Peyer's patch (tissue), 4 donors: ENCODE results near the gene TNFRSF19. TPM values are rescaled to one million over a fixed set of nuclear protein-coding genes. Genes with fewer than 3 reads are reported as not detected.

Experiments used
- DNase-seq, 3 donors: peaks; one replicate each; pipeline ENCODE4 v3.0.0-alpha.2; 2017 to 2019
- H3K27ac ChIP-seq, 4 donors: fragments of 200-600 bp; sonication (generic); one replicate each; pipeline ENCODE4 v1.5.1; 2016 to 2019
- H3K27me3 ChIP-seq, 2 donors: fragments of 200-600 bp; sonication (generic); one replicate each; pipeline ENCODE4 v1.5.1; 2019
- H3K36me3 ChIP-seq, 3 donors: fragments of 200-600 bp; sonication (generic); one replicate each; pipeline ENCODE4 v1.5.1; 2016 to 2019
- H3K4me1 ChIP-seq, 4 donors: fragments of 200-600 bp; sonication (generic); one replicate each; pipeline ENCODE4 v1.5.1; 2016 to 2019
- H3K4me3 ChIP-seq, 4 donors: fragments of 200-600 bp; sonication (generic); 1 replicate in 3 of 4; 2 replicates in 1 of 4; pipeline ENCODE4 v1.5.1; 2016 to 2019; ENCODE audit warnings: mild to moderate bottlenecking in 1 of 4
- H3K9me3 ChIP-seq, 4 donors: fragments of 200-600 bp; sonication (generic); one replicate each; pipeline ENCODE4 v1.5.1; 2016 to 2019; ENCODE audit warnings: mild to moderate bottlenecking in 1 of 4
- CTCF ChIP-seq, 6 experiments: fragments of 450-650 bp in 4 of 6; fragments of 200-600 bp in 2 of 6; sonication (generic) in 1 of 6; IDR thresholded peaks; one replicate each; pipeline ENCODE4 v1.5.1; 2017 to 2019; ENCODE audit warnings: antibody characterized with exemption in 6 of 6, mild to moderate bottlenecking in 3 of 6, moderate library complexity in 1 of 6
- POLR2A ChIP-seq, 2 donors: fragments of 450-650 bp; IDR thresholded peaks; one replicate each; pipeline ENCODE4 v1.5.1; 2017; ENCODE audit warnings: antibody characterized with exemption in 2 of 2, mild to moderate bottlenecking in 2 of 2, moderate library complexity in 2 of 2
- total RNA-seq, 4 donors: library from RNA; depleted of rRNA; stranded (reverse); fragments of >200 nt; gene quantifications; one replicate each; pipeline ENCODE4 v1.1.0, GENCODE V29; 2016

TNFRSF19 gene
- total RNA-seq, 4 donors from 2014 or later: 0.94 to 1.7 (median 1.2) TPM; not detected in 1

- Histone ChIP-seq H3K27ac (no peak overlapping the region), H3K9me3 (no peaks in the 10 kb centered on the region), H3K4me3 (no peak overlapping the region), H3K36me3 (no peaks in the 10 kb centered on the region), H3K27me3 (no peaks in the 10 kb centered on the region), H3K4me1 (no peaks in the 10 kb centered on the region)
- no peak for DNase-seq
- TF ChIP-seq POLR2A (IDR thresholded peaks at IDR 0.05) (no peak), CTCF (IDR thresholded peaks at IDR 0.05) (no peak)
These were observed 62.5 kb downstream of the TNFRSF19 start for GRCh38 chr13:23632741-23633140.

DNA sequence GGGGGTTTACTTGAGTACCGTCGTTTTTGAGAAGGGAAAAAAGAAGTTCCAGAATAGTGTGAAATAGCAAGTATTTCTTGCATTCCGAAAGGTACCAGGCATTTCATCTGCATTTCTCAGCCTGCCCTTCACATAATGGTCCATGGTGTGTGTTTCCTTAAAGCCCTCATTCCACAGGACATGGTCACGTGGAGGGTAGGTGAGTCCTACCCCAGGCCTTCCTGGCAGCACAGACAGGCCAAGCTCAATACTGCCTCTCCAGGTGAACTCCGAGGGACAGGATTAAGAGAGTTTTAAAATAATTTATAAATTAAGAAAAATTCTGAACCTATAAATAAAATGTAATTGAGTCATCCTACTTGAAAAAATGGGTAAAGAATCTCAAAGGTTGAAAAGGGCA lies 64.7 kb downstream of the TNFRSF19 start:
- Histone ChIP-seq H3K36me3 (no peaks in the 10 kb centered on the region), H3K4me1 (no peaks in the 10 kb centered on the region), H3K4me3 (no peak overlapping the region), H3K9me3 (no peaks in the 10 kb centered on the region), H3K27ac (no peak overlapping the region), H3K27me3 (no peaks in the 10 kb centered on the region)
- TF ChIP-seq CTCF (IDR thresholded peaks at IDR 0.05) (no peak), POLR2A (IDR thresholded peaks at IDR 0.05) (no peak)
- no peak for DNase-seq

DNA sequence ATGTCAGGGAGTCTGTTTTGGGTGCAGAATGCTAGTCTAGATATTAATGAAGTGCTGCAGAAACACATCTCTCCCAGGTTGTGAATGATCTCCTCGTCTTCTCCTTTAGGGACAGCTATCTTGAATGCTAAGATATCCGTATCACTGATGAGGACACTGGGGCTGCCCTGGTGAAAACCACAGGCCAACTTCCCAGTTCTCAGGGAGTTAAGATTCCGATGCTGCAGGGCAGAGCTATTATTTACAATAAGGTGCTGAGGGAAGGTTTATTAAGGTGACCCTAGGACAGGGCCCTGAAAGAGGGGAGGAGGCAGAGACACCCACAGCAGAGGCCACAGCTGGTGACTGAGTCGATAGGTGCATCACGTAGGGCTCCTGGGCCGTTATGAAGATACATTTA lies 66.1 kb downstream of the TNFRSF19 start:
- H3K4me3 ChIP-seq: no peak overlapping the region

DNA sequence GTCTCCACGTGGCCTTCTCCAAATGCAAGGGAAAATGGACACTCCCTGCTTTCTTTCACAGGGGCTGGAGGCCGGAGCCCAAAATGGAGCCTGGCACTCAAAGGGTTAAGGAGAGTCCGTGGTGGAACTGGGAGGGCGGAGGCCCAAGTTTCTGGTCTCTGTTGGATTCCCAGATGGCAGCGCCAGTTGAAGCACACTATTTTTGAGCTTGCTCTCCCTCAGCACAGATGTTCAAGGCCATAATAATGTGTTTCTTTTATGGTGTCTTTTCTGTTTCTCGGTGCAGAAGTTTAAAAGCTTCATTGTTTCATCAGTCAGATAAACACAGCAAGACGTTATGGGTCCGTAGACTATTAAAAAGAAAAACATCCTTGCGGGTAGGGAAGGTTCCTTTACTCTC lies 67.6 kb downstream of the TNFRSF19 start:
- H3K4me1 ChIP-seq: no peaks in the 10 kb centered on the region
- no peaks in the 10 kb centered on the region for H3K9me3 ChIP-seq
- TF ChIP-seq POLR2A (IDR thresholded peaks at IDR 0.05) (no peak), CTCF (IDR thresholded peaks at IDR 0.05) (no peak)

More for the DNA sequence above, 66.1 kb downstream of the TNFRSF19 start:
- H3K27ac ChIP-seq: no peak overlapping the region
- H3K4me1 ChIP-seq: no peaks in the 10 kb centered on the region
- no peak for TF ChIP-seq POLR2A (IDR thresholded peaks at IDR 0.05)
- no peak for TF ChIP-seq CTCF (IDR thresholded peaks at IDR 0.05)
- H3K27me3 ChIP-seq: no peaks in the 10 kb centered on the region
- H3K36me3 ChIP-seq: no peaks in the 10 kb centered on the region
- DNase-seq: no peak
- H3K9me3 ChIP-seq: no peaks in the 10 kb centered on the region

DNA sequence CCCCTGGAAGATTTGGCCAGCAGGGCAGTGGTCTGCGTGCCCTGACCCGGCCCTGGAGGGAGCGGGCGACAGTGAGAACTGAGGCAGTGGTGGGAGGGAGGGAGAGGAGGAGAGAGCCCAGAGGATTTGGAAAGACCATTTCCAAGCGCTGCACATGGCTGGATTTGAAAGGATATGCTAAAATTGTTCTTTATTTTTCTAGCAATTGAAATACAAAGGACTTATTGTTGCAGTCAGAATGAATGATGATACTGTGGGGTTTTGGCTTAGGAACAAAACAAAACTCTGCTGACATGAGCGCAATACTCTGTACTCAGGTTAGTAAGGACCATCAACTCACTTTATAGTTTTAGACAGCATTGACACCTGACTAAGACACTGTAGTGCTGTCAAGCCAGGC lies 69.5 kb downstream of the TNFRSF19 start:
- no peak for DNase-seq
- Histone ChIP-seq H3K9me3 (no peaks in the 10 kb centered on the region), H3K4me3 (no peak overlapping the region), H3K36me3 (no peaks in the 10 kb centered on the region), H3K27me3 (no peaks in the 10 kb centered on the region), H3K27ac (no peak overlapping the region), H3K4me1 (no peaks in the 10 kb centered on the region)
- TF ChIP-seq CTCF (IDR thresholded peaks at IDR 0.05) (no peak), POLR2A (IDR thresholded peaks at IDR 0.05) (no peak)

More for the DNA sequence above, 67.6 kb downstream of the TNFRSF19 start:
- DNase-seq: no peak
- Histone ChIP-seq H3K4me3 (no peak overlapping the region), H3K27me3 (no peaks in the 10 kb centered on the region), H3K36me3 (no peaks in the 10 kb centered on the region), H3K27ac (no peak overlapping the region)

- TF ChIP-seq POLR2A (IDR thresholded peaks at IDR 0.05): no peak
- no peak for TF ChIP-seq CTCF (IDR thresholded peaks at IDR 0.05)
- no peaks in the 10 kb centered on the region for H3K27me3 ChIP-seq
- H3K27ac ChIP-seq: no peak overlapping the region
These were observed 71.9 kb downstream of the TNFRSF19 start for GRCh38 chr13:23642110-23642509.

More at GRCh38 chr13:23642110-23642509, 71.9 kb downstream of the TNFRSF19 start:
- no peak for DNase-seq
- Histone ChIP-seq H3K4me3 (no peak overlapping the region), H3K36me3 (no peaks in the 10 kb centered on the region), H3K4me1 (no peaks in the 10 kb centered on the region), H3K9me3 (no peaks in the 10 kb centered on the region)
